GM06990 (cell line): ENCODE data around the gene HELZ2.

Experiments used
- DNase-seq: peaks from one replicate; pipeline ENCODE4 v3.0.0-alpha.2; 2011; ENCODE audit not compliant: insufficient read length; ENCODE audit errors: extremely low read depth
- H3K27me3 ChIP-seq: replicated peaks from 2 replicates; pipeline ENCODE4 v1.6.0; 2011; ENCODE audit warnings: low read length; ENCODE audit not compliant: control insufficient read depth, insufficient read depth
- H3K36me3 ChIP-seq: 2 replicates; pipeline ENCODE4 v1.5.1; 2011; ENCODE audit warnings: low read length; ENCODE audit not compliant: control insufficient read depth, insufficient read depth
- H3K4me3 ChIP-seq: replicated peaks from 2 replicates; pipeline ENCODE4 v1.5.1; 2011; ENCODE audit warnings: low read depth, mild to moderate bottlenecking, control low read depth, low read length
- CTCF ChIP-seq: IDR thresholded peaks from 2 replicates; pipeline ENCODE4 v1.5.1; 2011; ENCODE audit warnings: low read length, control low read depth, mild to moderate bottlenecking, inconsistent platforms; ENCODE audit not compliant: insufficient read depth, poor library complexity, severe bottlenecking

The HELZ2 gene

GRCh38 chr20:63567386-63568169 is 6.5 kb downstream of the HELZ2 start:
- H3K27me3 ChIP-seq, result no peaks in the 10 kb centered on the region
- H3K4me3 ChIP-seq, result no peak overlapping the region; the same call in 1 of the 2 replicates
- peaks cover 32% of the 10 kb centered on the region for H3K36me3 ChIP-seq
- TF ChIP-seq CTCF, result no peak
- DNase-seq, result peak; percentile 82

GRCh38 chr20:63567136-63567385 is 7.0 kb downstream of the HELZ2 start:
- H3K4me3 ChIP-seq, result no peak overlapping the region
- H3K36me3 ChIP-seq, result peaks cover 34% of the 10 kb centered on the region
- no peaks in the 10 kb centered on the region for H3K27me3 ChIP-seq
- no peak for TF ChIP-seq CTCF
- DNase-seq, result no peak

GRCh38 chr20:63566395-63567135 is 7.5 kb downstream of the HELZ2 start:
- H3K36me3 ChIP-seq, result peaks cover 31% of the 10 kb centered on the region
- TF ChIP-seq CTCF, result no peak
- no peaks in the 10 kb centered on the region for H3K27me3 ChIP-seq
- DNase-seq, result no peak
- H3K4me3 ChIP-seq, result no peak overlapping the region

- no peak overlapping the region for H3K4me3 ChIP-seq
- no peak for TF ChIP-seq CTCF
- no peaks in the 10 kb centered on the region for H3K27me3 ChIP-seq
- H3K36me3 ChIP-seq, result peaks cover 37% of the 10 kb centered on the region
- no peak for DNase-seq
These were observed 8.2 kb downstream of the HELZ2 start for GRCh38 chr20:63565699-63566335.

GRCh38 chr20:63565021-63565698 is 8.9 kb downstream of the HELZ2 start:
- Histone ChIP-seq H3K27me3 (no peaks in the 10 kb centered on the region), H3K36me3 (peaks cover 39% of the 10 kb centered on the region)

More at GRCh38 chr20:63565021-63565698, 8.9 kb downstream of the HELZ2 start:
- no peak overlapping the region for H3K4me3 ChIP-seq
- DNase-seq, result no peak
- TF ChIP-seq CTCF, result no peak
